Stimulated activated CD8-positive, alpha-beta memory T cell treated with anti-CD3 and anti-CD28 coated beads, Interleukin-15, amount 100 ng/mL, for 4 hours (primary cell): ENCODE results near the gene MED13L.

Experiments
- DNase-seq, 2 donors: peaks; one replicate each; pipeline ENCODE4 v3.0.0-alpha.2; 2020; ENCODE audit warnings: low read depth in 2 of 2

Gene MED13L

DNA sequence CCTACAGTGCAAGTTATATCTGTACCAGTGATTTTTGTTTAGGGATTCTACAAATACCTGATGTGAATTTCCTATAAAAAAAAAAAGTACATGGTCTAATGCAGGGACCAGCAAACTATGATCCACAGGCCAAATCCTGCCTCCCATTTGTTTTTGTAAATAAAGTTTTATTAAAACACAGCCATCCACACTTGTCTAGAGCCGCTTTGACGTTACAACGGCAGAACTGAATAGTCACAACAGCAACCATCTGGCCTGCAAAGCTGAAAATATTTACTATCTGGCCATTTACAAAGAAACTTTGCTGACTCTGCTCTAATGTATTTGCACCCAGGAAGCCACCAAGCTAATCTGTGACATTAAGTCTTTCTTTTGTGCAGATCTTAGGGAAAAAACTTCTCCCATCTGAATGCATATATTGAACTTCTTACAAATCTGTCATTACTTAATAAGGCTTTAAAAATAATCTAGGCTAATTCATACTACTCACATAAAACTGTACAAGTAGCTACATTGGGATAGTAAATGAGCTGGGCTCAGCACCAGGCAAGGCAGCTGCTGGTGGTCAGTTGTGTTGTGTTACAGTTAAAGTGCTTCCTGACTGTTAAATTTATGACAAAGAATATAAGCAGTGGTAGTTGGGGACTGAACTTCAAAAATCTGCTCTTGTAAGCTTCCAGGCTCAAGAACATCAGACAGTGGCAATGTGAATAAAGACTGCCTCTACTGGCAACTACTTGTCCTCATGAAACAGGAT lies 303.3 kb downstream of the MED13L start:
- DNase-seq, result no peak

DNA sequence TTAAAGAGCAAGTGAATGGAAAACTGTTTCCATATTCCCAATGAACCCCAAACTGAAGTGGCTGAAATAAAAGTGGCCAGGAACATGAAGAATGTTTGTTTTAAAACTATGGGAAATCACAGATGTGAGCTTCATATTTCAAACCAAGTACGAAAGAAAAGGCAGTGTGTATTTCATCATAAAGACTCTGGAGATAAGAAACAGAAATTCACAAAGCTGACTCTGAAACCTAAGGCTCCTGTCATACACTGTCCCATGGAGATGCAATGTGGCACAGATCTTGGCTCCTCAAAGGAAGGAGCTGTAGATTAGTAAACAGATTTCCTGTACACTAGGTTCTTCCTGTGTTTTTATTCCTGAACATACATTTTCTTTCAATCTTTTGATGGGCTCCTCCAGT lies 304.4 kb downstream of the MED13L start:
- no peak for DNase-seq

- DNase-seq, result no peak
These were observed 305.3 kb downstream of the MED13L start for GRCh38 chr12:115972241-115972640.

DNA sequence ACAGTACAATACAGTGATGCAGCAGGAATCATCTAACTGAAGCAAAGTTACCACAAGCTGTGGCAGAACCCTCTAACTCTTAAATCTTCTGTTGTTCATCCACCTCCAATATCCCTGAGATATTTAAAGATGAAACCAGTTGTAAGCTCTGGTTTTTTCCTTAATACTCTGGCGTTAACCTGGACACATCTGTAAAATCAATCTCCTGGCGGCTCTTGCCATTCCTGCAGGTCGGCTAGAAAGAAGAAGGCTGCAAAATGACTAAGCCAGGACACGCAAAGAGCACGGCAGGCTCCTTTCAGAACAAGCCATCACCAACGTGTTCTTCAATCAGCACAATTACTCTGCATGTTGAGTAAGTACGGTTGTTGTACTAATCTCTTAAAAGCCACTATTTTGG lies 309.3 kb downstream of the MED13L start:
- no peak for DNase-seq

DNA sequence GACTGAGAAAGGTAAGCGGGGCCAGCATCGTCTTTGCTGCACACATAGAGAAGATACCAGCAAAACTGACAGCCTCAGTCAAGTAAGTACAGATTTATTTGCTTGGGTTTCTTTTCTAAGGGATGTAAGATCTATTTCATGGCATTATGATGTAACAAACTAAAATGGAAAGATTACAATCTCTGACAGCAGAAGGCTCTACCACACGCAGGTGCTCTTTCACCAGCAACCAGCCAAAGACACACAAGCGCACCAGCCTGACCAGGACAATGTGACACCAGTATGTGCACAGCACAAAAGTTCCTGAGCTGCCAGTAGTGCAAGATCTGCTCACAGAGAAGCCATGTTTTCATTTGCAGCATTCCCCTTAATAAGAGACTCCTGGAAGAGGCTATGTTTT lies 311.1 kb downstream of the MED13L start:
- no peak for DNase-seq

DNA sequence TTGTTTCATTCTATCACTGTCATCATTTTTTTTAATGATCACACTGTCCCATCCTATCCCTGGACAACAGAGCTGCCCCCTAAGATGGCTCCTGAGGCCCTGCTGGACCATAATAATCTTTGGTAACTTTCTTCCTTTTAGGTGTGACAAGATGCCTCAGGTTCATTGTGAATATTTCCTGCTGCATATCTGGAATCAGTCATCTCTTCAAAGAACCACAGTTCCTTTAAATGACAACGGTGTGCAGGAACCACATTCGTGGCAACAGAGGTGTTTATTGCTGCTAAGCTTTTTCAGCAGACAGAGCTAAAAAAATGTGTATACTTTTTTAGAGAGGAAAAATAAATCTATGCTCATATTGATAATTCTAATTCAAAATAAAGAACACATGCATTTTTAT lies 312.9 kb downstream of the MED13L start:
- DNase-seq, result no peak

- no peak for DNase-seq
These were observed 313.3 kb downstream of the MED13L start for GRCh38 chr12:115964214-115964613.

DNA sequence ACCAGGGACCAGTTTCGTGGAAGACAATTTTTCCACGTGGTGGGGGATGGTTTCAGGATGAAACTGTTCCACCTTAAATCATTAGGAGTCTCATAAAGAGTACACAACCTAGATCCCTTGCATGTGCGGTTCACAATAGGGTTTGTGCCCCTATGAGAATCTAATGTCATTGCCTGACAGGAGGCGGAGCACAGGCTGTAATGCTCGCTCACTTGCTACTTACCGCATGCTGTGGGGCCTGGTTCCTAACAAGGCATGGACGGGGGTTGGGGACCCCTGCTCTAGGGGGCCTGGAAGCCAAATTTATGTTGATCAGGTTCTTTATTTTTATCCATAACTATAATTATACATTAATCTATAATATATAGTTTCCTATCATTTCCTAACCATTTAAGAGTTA lies 315.3 kb downstream of the MED13L start:
- DNase-seq, result no peak

DNA sequence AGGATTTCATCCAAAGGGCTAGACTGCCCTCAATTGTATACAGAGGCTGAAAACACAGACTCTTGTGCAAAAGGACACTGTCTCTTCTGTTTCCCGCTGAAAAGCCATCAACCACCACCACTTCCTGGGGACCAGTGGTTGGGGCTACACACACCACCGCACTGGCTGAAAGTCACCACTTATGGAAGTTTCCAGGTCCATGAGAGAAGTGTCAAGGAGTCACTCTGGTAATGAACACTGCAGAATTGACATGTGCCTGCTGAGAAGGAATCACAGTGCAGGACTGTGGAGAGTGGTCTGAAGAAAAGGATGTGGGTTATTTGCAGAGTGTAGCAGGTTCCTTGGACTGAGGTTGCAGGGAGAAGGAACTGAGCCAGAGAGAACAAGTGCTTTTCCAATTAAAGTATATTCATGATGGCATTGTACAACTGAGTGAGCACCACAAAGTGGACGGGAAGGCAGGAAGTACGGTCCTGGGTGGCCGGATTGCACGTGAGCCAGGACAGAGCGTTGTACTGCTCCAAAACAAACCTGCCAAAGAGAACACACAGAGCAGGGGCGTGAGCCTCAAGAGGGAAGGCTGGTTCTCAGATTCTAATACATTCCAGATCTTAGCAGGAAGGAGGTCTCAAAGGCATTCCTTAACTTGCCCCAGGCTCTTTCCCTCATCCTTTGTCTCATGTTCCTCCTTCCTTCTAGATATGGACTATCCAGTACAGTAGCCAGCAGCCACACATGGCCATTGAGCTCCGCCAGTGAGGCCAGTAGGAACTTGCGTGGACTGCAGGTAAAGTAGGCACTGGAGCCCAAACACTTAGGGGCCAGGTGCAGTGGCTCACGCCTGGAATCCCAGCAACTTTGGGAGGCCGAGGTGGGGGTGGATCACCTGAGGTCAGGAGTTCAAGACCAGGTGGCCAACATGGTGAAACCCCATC lies 316.4 kb downstream of the MED13L start:
- DNase-seq, result no peak

- no peak for DNase-seq
These were observed 319.7 kb downstream of the MED13L start for GRCh38 chr12:115957686-115958290.

- no peak for DNase-seq
These were observed 320.8 kb downstream of the MED13L start for GRCh38 chr12:115956659-115957058.

DNA sequence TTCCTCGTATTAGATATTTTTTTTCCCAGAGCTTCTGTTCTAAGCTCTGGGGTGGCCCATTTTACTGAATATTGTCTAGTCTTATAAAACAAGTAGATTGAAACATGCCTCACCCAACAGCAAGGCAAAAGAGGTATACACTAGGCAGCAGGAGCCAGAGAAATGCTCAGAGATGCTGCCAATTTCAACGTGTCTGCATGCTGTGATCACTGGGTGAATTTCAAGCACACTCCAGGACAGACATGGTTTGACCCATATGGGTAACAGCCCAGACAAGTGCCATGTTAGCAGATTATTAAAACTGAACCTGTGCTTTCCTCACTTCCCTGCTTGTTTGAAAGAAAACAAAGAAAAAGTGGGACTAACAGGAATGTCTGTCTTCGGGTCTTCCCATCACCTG lies 321.3 kb downstream of the MED13L start:
- no peak for DNase-seq

GRCh38 chr12:115953450-115953849 lies 324.0 kb downstream of the MED13L start:
- DNase-seq, result no peak

- no peak for DNase-seq
These were observed 324.5 kb downstream of the MED13L start for GRCh38 chr12:115953031-115953430.

- no peak for DNase-seq
These were observed 326.5 kb downstream of the MED13L start for GRCh38 chr12:115950959-115951358.

- no peak for DNase-seq
These were observed 327.8 kb downstream of the MED13L start for GRCh38 chr12:115949675-115950074.

DNA sequence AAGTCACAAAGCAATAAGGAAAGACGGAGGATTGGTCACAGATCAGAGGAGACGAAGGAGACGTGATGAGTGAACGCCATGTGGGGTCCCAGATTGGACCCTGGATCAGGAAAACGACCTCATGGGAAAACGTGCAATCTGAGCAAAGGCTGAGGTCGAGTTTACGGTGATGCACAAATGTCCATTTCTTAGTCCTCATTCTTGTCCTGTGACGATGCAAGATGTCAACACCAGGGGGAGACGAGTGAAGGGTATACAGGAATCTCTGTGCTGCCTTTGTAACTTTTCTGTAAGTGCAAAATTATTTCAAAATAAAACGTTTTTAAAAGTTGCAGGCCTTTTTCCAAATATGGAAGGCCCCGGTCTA lies 329.8 kb downstream of the MED13L start:
- no peak for DNase-seq

- no peak for DNase-seq
These were observed 330.4 kb downstream of the MED13L start for GRCh38 chr12:115946867-115947695.

GRCh38 chr12:115946092-115946491 lies 331.4 kb downstream of the MED13L start:
- DNase-seq, result no peak

- no peak for DNase-seq
These were observed 332.0 kb downstream of the MED13L start for GRCh38 chr12:115945491-115945885.

DNA sequence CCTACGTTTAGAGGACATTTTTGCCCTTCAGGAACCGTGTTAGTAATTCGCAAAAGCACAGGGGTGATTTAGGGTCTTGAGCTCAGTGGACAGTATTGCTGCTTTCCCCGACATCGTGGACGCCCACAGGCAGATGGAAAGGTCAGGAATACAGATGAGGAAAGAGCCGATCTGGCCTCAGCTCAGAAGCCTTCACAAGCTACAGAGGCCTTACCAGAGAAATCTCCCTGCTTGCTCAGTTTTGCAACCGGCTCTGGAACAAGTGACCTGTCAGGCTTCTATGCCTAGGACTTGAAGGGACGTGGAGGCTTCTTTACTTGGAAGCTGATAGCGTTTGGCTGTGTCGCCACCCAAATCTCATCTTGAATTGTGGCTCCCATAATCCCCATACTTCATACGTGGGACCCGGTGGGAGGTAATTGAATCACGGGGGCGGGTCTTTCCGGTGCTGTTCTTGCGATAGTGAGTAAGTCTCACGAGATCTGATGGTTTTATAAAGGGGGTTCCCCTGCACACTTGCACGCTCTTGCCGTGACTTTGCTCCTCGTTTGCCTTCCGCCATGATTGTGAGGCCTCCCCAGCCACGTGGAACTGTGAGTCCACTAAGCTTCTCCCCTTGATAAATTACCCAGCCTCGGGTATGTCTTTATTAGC lies 332.5 kb downstream of the MED13L start:
- DNase-seq, result no peak
